SKM-1 treated with dmso at 0.1 percent for 144 hours (cell line): ENCODE data around the gene GUCY2F.
A peak's percentile ranks its signal among the peaks of the same experiment; 100 is the strongest.

Experiments
- DNase-seq: peaks from one replicate; lab custom pipeline; 2025; ENCODE audit not compliant: unreplicated experiment; lab: John Stamatoyannopoulos, UW

Gene GUCY2F

DNA sequence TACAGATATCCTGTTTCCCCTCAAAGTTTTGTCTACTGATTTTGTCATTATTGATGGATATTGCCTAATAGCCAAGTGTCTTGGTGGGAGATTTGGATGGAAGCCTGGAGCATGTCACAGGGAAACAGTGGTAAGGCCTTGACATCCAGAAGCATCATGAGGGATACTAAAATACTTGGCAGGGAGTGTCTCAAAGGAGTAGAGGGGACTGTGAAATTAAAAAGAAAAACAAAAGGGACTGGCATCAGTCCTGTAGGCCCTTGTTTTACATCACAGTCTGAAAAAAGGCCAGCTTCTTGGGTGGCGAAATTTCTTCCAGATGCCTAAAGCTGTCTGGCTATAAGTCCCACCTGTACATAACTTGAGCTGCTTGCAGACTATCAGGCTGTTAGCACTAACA lies 83.8 kb downstream of the GUCY2F start:
- no peak for DNase-seq

DNA sequence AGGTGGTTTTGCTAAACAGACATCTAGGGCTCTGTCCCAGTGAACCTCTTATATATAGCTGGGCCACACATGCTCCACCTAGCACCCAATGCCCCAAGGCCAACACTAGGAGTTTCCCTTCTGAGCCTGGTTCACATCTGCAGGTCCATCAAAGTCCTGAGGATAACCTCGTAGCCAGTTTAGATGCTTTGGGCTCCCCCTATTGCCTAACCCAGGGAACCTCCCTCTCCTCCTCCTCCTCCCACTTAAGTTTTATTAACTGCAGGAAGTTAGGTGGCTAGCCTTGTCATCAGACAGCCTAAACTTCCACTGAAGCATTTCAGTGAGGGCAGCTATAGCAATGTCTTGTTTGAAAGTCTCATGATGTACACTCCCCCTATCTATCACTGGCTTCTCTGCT lies 88.0 kb downstream of the GUCY2F start:
- DNase-seq = no peak

GRCh38 chrX:109392895-109393294 lies 89.0 kb downstream of the GUCY2F start:
- no peak for DNase-seq

DNA sequence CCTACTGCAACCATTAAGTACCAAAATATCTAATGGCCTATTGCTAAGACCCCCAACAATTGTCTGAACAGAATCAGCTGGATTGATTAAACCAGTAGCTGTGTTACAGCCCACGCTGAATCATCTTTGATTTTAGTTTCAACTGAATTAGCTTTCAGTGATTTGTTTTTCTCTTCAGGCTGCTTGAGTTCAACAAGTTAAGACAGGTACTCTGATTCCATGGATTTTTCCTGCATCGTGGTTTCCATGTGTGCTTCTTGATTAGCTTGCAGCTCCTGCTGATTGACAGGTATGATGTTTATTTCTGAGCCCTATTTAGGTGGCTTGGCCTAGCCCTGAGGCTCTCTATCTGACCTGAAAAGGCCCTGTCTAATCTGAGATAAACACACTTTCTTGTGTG lies 91.3 kb downstream of the GUCY2F start:
- DNase-seq = no peak

DNA sequence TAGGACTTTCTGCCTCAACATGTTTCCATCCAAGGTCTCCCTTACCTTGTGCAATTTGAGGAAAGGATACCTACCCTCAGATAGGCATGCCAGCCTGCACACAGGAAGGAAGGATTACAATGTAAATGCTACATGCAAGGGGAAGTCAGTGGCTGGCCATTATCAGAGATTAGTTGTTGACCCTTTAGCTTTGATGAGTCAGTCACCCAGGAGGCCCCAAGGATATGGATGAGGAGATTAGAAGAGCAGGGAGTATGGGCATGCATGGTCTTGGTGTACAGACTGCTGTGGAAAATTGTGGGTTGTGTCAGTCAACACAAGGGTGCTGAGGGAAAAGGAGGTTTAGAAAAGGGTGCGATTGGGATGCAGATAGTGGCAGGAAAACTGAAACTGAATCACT lies 92.0 kb downstream of the GUCY2F start:
- DNase-seq = no peak

DNA sequence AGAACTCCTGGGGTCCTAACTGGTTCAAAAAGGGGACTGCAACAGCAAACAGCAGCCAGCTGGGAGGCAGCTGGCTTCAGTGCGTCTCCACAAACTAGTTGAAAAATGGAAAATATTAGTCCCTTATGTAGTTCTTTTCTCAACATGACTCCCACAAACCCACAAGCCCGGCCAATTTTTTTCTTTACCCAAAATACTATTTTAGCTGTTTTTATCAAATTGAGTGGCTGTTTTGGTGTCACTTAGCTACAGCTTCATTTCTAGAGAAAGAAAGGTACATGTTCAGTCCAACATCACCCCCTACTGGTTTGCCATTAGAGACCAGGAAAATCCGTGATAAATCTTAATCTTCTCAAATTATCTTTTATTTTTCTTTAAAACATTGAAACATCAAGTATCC lies 97.2 kb downstream of the GUCY2F start:
- DNase-seq = no peak

- no peak for DNase-seq
Measured at GRCh38 chrX:109382332-109382731, 99.6 kb downstream of the GUCY2F start.

DNA sequence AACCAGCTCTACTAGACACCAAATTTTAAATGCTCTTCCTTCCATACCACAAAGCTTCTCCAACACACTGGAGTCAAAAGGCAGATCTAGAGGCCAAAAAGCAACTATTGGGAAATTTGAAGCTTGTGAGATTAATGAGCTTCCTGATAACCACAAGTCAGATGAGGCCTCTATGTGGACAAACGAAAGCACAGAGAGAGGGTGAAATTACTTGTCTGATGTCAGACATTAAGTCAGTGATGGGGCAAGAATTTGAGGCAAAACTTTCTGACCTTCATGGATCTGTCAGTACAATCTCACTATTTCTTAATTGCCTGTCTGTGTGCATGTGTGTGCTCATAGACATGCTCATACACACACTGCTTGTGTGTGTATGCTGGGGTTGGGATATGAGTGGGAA lies 103.6 kb downstream of the GUCY2F start:
- DNase-seq = no peak

DNA sequence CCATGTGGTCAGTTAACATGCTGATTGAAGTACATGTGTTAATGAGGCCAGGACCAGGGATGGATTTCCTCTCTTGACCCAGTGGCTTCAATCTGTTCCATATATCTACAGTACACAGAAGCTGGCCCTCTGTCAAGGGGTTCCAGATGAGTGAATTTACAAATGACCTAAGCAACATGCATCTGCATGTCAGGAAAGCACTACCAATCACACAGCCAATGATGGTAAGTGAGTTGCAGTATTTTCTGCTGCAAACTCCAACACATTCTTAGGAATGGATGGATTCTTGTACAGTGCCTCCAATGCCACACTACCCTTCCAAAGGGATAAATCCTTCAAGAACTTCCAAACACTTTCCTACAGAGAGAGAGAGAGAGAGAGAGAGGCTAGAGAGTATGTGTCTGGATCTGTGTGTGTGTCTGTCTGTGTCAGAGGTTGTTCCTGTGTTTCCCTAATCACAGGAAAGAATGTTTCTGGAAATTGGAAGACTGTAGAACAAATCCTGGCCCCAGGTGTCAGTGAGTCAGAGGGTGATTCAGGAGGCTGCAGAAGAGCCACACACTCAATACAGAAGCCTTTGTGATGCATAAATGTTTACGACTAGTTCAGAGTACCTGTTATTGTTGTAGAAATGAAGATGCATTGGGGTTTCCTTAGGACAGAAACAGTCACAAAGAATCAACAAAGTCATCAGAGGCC lies 107.5 kb downstream of the GUCY2F start:
- no peak for DNase-seq

GRCh38 chrX:109373468-109373867 lies 108.4 kb downstream of the GUCY2F start:
- no peak for DNase-seq

DNA sequence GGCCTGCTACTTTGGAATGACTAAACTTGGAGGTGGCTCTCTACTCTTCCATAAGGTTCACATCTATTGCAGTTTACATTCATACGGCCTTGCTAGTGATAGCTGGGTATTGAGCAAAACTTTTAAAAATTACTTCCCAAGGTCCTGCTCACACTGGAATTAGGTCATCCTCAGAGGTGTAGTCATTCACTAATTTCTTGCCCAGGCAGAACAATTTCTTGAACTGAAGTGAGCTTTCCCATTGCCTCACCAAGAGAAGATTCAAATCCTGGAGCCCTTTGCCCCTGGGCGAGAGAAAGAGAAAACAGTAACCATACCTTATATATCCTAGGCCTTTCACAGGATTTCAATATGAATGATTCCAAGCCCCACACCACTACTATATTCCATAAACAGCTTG lies 109.2 kb downstream of the GUCY2F start:
- DNase-seq = no peak

DNA sequence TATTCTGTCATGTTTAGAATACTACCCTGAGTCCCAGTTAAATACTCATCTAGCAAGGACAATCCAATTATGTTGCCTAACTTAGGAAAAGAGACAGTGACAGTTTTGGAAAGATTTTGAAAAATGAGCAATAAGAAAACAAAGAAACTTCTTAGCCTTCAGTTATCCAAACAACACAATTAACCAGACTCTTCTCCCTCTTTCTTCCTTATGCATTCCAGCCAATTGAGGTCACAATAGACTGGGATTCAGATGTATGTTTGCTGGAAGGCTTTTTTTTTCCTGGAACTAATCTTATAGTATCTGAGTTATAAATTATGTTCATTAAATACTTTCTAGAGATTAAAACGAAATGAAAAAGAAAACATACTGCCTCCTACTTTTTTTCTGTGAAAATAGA lies 109.6 kb downstream of the GUCY2F start:
- DNase-seq = no peak

GRCh38 chrX:109362101-109362500 lies 119.8 kb downstream of the GUCY2F start:
- DNase-seq = no peak

- no peak for DNase-seq
Measured at GRCh38 chrX:109360301-109360700, 121.6 kb downstream of the GUCY2F start.

DNA sequence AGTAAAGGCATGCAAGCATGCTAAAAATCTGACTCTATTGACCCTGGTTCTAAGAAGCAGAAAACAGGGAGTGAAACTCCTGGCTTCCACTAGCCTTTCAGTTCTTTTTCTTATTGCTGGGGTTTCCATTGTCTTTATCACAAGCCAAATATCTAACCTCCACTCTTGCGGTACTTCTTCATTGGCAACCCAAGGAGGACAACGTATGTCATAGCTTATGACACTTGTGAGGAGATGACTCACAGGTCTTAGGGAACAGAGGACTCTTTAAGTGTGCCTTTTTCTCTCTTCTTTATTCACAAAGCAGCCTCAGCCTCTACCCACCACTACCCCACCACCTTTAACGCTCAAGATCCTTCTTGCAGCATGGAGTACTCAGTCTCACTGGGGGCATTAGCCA lies 124.2 kb downstream of the GUCY2F start:
- no peak for DNase-seq

DNA sequence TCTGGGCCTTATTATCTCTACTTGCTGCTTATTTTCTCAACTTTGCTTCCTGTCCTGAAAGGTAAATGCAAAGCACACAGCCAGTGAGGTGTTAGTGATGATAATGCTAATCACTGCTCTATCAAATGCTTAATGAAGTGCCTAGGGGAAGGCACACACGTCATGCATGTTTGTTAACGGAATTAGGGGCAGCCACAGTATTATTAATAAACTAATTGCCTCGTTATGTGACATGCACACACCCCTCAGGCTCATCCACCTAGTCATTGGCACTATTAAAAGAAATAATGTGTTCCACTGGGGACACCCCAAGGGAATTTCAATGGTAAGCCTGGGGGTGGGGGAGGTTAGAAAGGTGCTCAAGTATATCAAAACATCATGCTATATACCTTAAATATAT lies 125.2 kb downstream of the GUCY2F start:
- DNase-seq = no peak

DNA sequence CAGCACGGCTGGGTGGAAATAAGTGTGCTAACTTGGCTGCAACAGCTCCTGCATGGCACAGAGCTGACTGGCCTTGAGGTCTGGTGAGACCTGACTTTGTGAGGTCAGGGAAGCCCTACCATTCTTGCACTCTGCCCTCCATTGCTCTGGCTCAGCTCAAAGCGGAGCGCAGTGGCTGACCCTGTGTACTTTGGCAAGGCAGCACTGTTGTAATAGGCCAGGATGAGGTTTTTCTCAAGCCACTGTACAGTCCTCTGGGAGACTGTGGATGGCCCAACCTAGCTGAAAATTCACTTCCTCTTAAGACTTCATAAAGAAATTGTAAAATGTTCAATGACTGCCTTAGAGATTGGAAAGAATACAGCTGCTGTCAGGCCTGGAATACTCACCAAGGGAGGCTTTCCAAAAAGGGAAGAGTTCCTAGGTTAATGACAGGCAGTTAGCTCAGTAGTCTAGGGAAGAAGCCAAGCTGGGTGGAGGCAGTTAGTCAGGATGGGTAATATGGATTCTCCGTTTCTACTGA lies 129.8 kb downstream of the GUCY2F start:
- DNase-seq = peak; percentile 70

- no peak for DNase-seq
Measured at GRCh38 chrX:109351557-109351956, 130.3 kb downstream of the GUCY2F start.

DNA sequence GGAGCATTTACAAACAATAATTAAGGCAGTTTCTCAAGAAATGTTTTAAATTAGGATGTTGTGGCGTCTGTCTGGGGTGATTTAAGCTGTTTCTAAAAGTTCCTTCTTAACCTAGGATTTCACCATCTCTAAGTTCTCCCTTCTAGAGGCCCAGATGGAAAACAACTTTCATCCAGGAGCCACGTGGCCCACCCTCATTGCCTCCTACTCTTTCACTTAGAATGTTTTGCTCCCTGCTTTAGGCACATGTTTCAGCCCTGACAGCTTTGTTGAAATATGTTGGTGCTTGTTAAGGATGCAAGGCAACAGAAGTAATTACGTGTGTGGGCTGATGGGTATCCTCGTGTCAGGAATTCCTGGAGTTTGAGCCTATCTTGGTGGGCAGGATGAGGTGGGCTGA lies 131.3 kb downstream of the GUCY2F start:
- DNase-seq = no peak

- no peak for DNase-seq
Measured at GRCh38 chrX:109350051-109350450, 131.8 kb downstream of the GUCY2F start.

DNA sequence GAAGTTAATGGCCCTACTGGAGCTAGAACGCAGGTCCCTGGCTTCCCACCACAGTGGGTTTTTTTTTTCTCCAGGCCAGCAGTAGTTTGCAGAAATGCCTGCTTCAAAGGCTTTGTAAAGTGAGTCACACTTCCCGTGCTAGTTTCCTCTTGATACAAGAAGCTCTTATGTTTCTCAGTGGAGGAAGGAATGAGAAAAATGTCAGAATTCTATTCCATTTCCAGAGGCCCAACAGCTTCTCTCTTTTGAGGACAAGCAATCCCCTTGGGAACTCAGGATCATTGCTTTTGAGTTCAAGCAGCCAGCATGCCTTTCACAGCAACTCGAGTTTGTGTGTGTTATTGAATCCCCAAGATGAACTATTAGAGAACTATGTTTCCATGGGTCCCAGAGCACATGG lies 134.3 kb downstream of the GUCY2F start:
- peak; percentile 17 for DNase-seq

- DNase-seq = no peak
Measured at GRCh38 chrX:109346491-109346890, 135.4 kb downstream of the GUCY2F start.

DNA sequence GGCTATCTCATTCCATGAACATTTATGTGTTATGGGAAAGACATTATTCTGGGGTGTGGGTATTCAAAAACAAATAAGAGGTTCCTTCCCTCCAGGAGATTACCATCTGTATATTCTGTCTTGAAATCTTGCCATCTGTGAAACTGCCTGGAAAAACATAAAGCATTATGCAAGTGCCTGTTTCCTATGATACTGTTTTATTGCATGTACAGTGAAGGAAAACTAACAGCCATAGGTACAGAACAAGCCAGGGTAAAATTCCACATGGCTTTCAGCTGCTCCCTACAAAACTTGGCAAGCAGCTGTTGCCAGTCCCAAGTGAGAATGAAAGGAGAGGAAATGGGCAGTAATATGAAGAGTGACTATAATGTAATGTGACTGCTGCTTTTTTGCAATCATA lies 136.0 kb downstream of the GUCY2F start:
- DNase-seq = no peak
